K562 (cell line): Measurements from ENCODE around the gene RAB13. TPM values are rescaled to one million over a fixed set of nuclear protein-coding genes. Genes with fewer than 3 reads are reported as not detected.

Experiments used
- EZH2 ChIP-seq: IDR thresholded peaks from 2 replicates; pipeline ENCODE4 v1.6.1; 2012; ENCODE audit warnings: low read depth, mild to moderate bottlenecking, inconsistent platforms, low read length, borderline replicate concordance
- HNRNPK ChIP-seq: fragments of 200-400 bp; formaldehyde crosslinking; IDR thresholded peaks from one replicate; pipeline ENCODE4 v1.6.1; 2018; ENCODE audit warnings: mild to moderate bottlenecking, low read depth, low read length; ENCODE audit not compliant: poor library complexity, severe bottlenecking
- KLF13 ChIP-seq: fragments of 450-650 bp; IDR thresholded peaks from 2 replicates; pipeline ENCODE4 v1.6.1; 2016; ENCODE audit warnings: missing genetic modification characterization, low read depth, mild to moderate bottlenecking, missing compliant biosample characterization, moderate library complexity, borderline replicate concordance
- TEAD4 ChIP-seq, 2 experiments: sonication (generic) in 1 of 2; formaldehyde crosslinking in 1 of 2; IDR thresholded peaks; 2 replicates each; pipeline versions ENCODE4 v1.6.1 to v1.8.0; 2012 to 2022; ENCODE audit warnings: borderline replicate concordance in 1 of 2, inconsistent platforms in 1 of 2, low read length in 1 of 2, mild to moderate bottlenecking in 1 of 2, missing genetic modification reagents in 1 of 2
- ZBTB1 ChIP-seq: sonication (generic); formaldehyde crosslinking; IDR thresholded peaks from 2 replicates; pipeline ENCODE4 v1.8.1; 2023; ENCODE audit warnings: missing genetic modification reagents, low read depth, mild to moderate bottlenecking, borderline replicate concordance
- polyA plus RNA-seq, 8 experiments: library from polyadenylated mRNA; depleted of rRNA in 4 of 8; stranded (reverse) in 5 of 8; unstranded in 3 of 8; fragments of >200 nt; fragmentation: Nextera tagmentation in 2 of 8; fragmentation: Illumina TruSeq in 1 of 8; extraction: Ambion mirVana in 2 of 8; extraction: Trizol in 1 of 8; gene quantifications; 2 replicates each; pipeline versions ENCODE4 v1.2.1 to v1.2.3, GENCODE V29; 2011 to 2014; ENCODE audit warnings: inconsistent platforms in 1 of 8, missing spikeins in 1 of 8
- total RNA-seq, 7 experiments: library from RNA; depleted of rRNA in 6 of 7; stranded (reverse); fragments of >200 nt in 6 of 7; fragmentation: Illumina TruSeq in 2 of 7; extraction: Trizol in 2 of 7; gene quantifications; 2 replicates each; pipeline versions ENCODE4 v1.2.1 to v1.2.3, GENCODE V29; 2011 to 2021; ENCODE audit warnings: low replicate concordance in 1 of 7
- TF ChIP-seq, protein P1 (sequence below): sonication (generic); formaldehyde crosslinking; IDR thresholded peaks from 2 replicates; pipeline ENCODE4 v1.8.0; 2023; ENCODE audit warnings: mild to moderate bottlenecking, missing genetic modification reagents
- TF ChIP-seq, protein P2 (sequence below): fragments of 450-650 bp; IDR thresholded peaks from 2 replicates; pipeline ENCODE4 v1.6.1; 2016; ENCODE audit warnings: mild to moderate bottlenecking, moderate library complexity

Gene RAB13
- total and polyA plus RNA-seq, 9 of the 15 experiments (the other 6 are each of a cell fraction or from before 2014, with no cell fraction given) = 22.3 to 100 (median 39.8) TPM

DNA sequence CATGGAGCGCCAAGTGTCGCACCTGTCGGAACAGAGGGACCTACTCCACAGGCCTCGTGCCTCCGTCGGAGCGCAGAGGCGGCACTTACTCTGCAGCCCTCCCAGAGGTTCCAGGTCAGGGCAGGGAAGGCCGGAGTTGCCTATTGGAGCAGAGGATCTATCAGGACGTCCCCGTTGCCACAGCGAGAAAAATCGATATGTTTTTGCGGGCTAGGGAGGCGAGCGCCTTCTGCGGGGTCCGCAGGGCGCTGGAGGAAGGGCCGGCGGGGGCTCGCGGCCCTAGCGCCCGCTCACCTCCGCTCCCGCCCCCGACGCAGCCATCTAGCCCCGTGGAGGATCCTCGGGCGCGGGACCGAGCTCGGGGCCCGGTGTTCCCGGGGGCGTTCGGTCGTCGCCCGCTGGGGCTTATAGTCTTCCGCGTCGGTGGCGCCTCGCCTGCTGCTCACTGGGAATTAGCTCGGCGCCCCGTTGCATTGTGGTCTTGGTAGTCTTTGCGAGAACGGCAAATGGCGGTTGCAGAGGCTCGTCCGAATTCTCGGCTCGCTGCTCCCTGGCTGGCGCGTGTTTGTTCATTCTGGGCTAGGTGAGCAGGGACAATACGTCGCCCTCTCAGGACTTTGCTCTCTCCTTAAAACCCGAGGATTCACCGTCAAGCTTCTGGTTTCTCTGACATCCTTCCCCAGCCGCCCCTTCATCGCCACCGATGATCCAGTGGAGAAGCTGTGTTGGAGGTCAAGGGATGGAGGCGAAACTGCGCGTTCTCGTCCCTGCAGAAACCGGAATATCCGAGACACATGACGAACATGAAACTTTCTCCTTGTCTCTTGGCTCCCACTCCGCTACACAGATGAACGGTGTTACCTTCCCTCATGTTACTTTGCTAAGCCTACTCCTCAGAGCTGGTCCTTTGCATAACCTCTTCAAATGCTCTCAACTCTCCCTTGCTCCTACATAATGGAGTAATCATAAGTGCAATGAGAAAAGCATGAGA lies 8.6 kb downstream of the RAB13 start, which contains the start of gene JTB (continued):
- TF ChIP-seq, protein P1, sequence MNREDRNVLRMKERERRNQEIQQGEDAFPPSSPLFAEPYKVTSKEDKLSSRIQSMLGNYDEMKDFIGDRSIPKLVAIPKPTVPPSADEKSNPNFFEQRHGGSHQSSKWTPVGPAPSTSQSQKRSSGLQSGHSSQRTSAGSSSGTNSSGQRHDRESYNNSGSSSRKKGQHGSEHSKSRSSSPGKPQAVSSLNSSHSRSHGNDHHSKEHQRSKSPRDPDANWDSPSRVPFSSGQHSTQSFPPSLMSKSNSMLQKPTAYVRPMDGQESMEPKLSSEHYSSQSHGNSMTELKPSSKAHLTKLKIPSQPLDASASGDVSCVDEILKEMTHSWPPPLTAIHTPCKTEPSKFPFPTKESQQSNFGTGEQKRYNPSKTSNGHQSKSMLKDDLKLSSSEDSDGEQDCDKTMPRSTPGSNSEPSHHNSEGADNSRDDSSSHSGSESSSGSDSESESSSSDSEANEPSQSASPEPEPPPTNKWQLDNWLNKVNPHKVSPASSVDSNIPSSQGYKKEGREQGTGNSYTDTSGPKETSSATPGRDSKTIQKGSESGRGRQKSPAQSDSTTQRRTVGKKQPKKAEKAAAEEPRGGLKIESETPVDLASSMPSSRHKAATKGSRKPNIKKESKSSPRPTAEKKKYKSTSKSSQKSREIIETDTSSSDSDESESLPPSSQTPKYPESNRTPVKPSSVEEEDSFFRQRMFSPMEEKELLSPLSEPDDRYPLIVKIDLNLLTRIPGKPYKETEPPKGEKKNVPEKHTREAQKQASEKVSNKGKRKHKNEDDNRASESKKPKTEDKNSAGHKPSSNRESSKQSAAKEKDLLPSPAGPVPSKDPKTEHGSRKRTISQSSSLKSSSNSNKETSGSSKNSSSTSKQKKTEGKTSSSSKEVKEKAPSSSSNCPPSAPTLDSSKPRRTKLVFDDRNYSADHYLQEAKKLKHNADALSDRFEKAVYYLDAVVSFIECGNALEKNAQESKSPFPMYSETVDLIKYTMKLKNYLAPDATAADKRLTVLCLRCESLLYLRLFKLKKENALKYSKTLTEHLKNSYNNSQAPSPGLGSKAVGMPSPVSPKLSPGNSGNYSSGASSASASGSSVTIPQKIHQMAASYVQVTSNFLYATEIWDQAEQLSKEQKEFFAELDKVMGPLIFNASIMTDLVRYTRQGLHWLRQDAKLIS (CRISPR knock-in tag) = peak; percentile 92
- TF ChIP-seq ZBTB1 (CRISPR knock-in tag) (no peak), KLF13 (tag) (no peak), HNRNPK (no peak), EZH2 (no peak), TEAD4 (IDR thresholded peaks at IDR 0.05; ENCODE audit: low read length) (no peak), TEAD4 (CRISPR knock-in tag; IDR thresholded peaks at IDR 0.05; ENCODE audit: borderline replicate concordance) (0 out of 2 replicates have a peak, but pooled peaks have one; percentile 74)
- TF ChIP-seq, protein P2, sequence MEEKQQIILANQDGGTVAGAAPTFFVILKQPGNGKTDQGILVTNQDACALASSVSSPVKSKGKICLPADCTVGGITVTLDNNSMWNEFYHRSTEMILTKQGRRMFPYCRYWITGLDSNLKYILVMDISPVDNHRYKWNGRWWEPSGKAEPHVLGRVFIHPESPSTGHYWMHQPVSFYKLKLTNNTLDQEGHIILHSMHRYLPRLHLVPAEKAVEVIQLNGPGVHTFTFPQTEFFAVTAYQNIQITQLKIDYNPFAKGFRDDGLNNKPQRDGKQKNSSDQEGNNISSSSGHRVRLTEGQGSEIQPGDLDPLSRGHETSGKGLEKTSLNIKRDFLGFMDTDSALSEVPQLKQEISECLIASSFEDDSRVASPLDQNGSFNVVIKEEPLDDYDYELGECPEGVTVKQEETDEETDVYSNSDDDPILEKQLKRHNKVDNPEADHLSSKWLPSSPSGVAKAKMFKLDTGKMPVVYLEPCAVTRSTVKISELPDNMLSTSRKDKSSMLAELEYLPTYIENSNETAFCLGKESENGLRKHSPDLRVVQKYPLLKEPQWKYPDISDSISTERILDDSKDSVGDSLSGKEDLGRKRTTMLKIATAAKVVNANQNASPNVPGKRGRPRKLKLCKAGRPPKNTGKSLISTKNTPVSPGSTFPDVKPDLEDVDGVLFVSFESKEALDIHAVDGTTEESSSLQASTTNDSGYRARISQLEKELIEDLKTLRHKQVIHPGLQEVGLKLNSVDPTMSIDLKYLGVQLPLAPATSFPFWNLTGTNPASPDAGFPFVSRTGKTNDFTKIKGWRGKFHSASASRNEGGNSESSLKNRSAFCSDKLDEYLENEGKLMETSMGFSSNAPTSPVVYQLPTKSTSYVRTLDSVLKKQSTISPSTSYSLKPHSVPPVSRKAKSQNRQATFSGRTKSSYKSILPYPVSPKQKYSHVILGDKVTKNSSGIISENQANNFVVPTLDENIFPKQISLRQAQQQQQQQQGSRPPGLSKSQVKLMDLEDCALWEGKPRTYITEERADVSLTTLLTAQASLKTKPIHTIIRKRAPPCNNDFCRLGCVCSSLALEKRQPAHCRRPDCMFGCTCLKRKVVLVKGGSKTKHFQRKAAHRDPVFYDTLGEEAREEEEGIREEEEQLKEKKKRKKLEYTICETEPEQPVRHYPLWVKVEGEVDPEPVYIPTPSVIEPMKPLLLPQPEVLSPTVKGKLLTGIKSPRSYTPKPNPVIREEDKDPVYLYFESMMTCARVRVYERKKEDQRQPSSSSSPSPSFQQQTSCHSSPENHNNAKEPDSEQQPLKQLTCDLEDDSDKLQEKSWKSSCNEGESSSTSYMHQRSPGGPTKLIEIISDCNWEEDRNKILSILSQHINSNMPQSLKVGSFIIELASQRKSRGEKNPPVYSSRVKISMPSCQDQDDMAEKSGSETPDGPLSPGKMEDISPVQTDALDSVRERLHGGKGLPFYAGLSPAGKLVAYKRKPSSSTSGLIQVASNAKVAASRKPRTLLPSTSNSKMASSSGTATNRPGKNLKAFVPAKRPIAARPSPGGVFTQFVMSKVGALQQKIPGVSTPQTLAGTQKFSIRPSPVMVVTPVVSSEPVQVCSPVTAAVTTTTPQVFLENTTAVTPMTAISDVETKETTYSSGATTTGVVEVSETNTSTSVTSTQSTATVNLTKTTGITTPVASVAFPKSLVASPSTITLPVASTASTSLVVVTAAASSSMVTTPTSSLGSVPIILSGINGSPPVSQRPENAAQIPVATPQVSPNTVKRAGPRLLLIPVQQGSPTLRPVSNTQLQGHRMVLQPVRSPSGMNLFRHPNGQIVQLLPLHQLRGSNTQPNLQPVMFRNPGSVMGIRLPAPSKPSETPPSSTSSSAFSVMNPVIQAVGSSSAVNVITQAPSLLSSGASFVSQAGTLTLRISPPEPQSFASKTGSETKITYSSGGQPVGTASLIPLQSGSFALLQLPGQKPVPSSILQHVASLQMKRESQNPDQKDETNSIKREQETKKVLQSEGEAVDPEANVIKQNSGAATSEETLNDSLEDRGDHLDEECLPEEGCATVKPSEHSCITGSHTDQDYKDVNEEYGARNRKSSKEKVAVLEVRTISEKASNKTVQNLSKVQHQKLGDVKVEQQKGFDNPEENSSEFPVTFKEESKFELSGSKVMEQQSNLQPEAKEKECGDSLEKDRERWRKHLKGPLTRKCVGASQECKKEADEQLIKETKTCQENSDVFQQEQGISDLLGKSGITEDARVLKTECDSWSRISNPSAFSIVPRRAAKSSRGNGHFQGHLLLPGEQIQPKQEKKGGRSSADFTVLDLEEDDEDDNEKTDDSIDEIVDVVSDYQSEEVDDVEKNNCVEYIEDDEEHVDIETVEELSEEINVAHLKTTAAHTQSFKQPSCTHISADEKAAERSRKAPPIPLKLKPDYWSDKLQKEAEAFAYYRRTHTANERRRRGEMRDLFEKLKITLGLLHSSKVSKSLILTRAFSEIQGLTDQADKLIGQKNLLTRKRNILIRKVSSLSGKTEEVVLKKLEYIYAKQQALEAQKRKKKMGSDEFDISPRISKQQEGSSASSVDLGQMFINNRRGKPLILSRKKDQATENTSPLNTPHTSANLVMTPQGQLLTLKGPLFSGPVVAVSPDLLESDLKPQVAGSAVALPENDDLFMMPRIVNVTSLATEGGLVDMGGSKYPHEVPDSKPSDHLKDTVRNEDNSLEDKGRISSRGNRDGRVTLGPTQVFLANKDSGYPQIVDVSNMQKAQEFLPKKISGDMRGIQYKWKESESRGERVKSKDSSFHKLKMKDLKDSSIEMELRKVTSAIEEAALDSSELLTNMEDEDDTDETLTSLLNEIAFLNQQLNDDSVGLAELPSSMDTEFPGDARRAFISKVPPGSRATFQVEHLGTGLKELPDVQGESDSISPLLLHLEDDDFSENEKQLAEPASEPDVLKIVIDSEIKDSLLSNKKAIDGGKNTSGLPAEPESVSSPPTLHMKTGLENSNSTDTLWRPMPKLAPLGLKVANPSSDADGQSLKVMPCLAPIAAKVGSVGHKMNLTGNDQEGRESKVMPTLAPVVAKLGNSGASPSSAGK = peak; percentile 87
